Natural killer cell (primary cell): ENCODE data around the gene CMIP. TPM values are rescaled to one million over a fixed set of nuclear protein-coding genes. Genes with fewer than 3 reads are reported as not detected.

ENCODE experiments used
- ATAC-seq, 3 donors: fragments of 150-1000 bp in 2 of 3; fragments of 200-7000 bp in 1 of 3; cut with Tn5 transposase; 1 replicate in 1 of 3; 2 replicates in 2 of 3; pipeline ENCODE4 v1.10.0; 2021; ENCODE audit warnings: mild to moderate bottlenecking in 2 of 3, moderate library complexity in 2 of 3
- DNase-seq, 2 donors: peaks; one replicate each; pipeline versions ENCODE4 v3.0.0 to v3.0.0-alpha.2; 2013 to 2021; ENCODE audit warnings: mixed read lengths in 1 of 2
- H3K27ac ChIP-seq: one replicate; pipeline ENCODE4 v1.5.1; 2013; ENCODE audit warnings: mild to moderate bottlenecking, low read length
- H3K27me3 ChIP-seq: one replicate; pipeline ENCODE4 v1.6.1; 2013; ENCODE audit warnings: low read length; ENCODE audit not compliant: control insufficient read depth, insufficient read depth
- H3K36me3 ChIP-seq: one replicate; pipeline ENCODE4 v1.6.1; 2013; ENCODE audit warnings: low read length; ENCODE audit not compliant: control insufficient read depth, insufficient read depth
- H3K4me1 ChIP-seq: one replicate; pipeline ENCODE4 v1.6.1; 2013; ENCODE audit warnings: low read length; ENCODE audit not compliant: control insufficient read depth, insufficient read depth
- H3K4me3 ChIP-seq: one replicate; pipeline ENCODE4 v1.5.1; 2013; ENCODE audit warnings: low read length
- H3K9me3 ChIP-seq: one replicate; pipeline ENCODE4 v1.6.1; 2013; ENCODE audit warnings: low read length; ENCODE audit not compliant: control insufficient read depth, insufficient read depth
- H3K27ac Mint-ChIP-seq, 2 donors: one replicate each; pipeline ENCODE4 v1.8.0; 2022; ENCODE audit warnings: mild to moderate bottlenecking in 2 of 2, mixed read lengths in 2 of 2, moderate library complexity in 1 of 2
- H3K27me3 Mint-ChIP-seq, 2 donors: one replicate each; pipeline ENCODE4 v1.8.0; 2022; ENCODE audit warnings: low read depth in 2 of 2, mixed read lengths in 2 of 2
- H3K36me3 Mint-ChIP-seq: one replicate; pipeline ENCODE4 v1.8.0; 2022; ENCODE audit warnings: mixed read lengths
- H3K4me1 Mint-ChIP-seq, 2 donors: one replicate each; pipeline ENCODE4 v1.8.0; 2022; ENCODE audit warnings: mixed read lengths in 2 of 2
- H3K4me3 Mint-ChIP-seq: one replicate; pipeline ENCODE4 v1.8.0; 2022; ENCODE audit warnings: mild to moderate bottlenecking, moderate library complexity, mixed read lengths
- H3K9me3 Mint-ChIP-seq, 2 donors: one replicate each; pipeline ENCODE4 v1.8.0; 2022; ENCODE audit warnings: mixed read lengths in 2 of 2
- CTCF ChIP-seq: fragments of 200-600 bp; IDR thresholded peaks from one replicate; pipeline ENCODE4 v1.8.0; 2022; ENCODE audit warnings: antibody characterized with exemption
- WGBS: methylation state at CpG from one replicate; pipeline ENCODE4 v1.1.7; 2013; ENCODE audit warnings: missing lambda C conversion rate; ENCODE audit not compliant: insufficient coverage; 5-methylcytosine and 5-hydroxymethylcytosine counted together
- intact Hi-C: fragments of 100-400 bp; cut with micrococcal nuclease; formaldehyde crosslinking; loops from one replicate; pipeline ENCODE4 v1.14.2; 2022
- total RNA-seq, 4 donors: library from RNA; stranded (reverse); fragments of 120-200 nt in 1 of 4; gene quantifications; one replicate each; pipeline versions ENCODE4 v1.2.3 to v1.2.4, GENCODE V29; 2013 to 2022

Gene CMIP
- total RNA-seq, 3 donors from 2014 or later (not counting 1 experiment from before 2014, with no cell fraction given) = 88.2 to 115 (median 91.5) TPM

GRCh38 chr16:81494888-81495287, 50.3 kb downstream of the CMIP start:
- Histone ChIP-seq H3K4me3 (no peak overlapping the region), H3K4me1 (peaks cover 62% of the 10 kb centered on the region), H3K36me3 (no peaks in the 10 kb centered on the region), H3K27me3 (no peaks in the 10 kb centered on the region), H3K9me3 (no peaks in the 10 kb centered on the region), H3K27ac (no peak overlapping the region)
- DNase-seq = no peak
- intact Hi-C loops = no loop called here
- peak overlapping the region; percentile 78 to 79 for H3K27ac Mint-ChIP-seq
- no peaks in the 10 kb centered on the region for H3K36me3 Mint-ChIP-seq
- H3K9me3 Mint-ChIP-seq = no peaks in the 10 kb centered on the region
- TF ChIP-seq CTCF = no peak
- WGBS = 96% methylated on average over 4 of the region's 4 CpGs
- no peaks in the 10 kb centered on the region for H3K27me3 Mint-ChIP-seq
- peaks cover 69 to 83% of the 10 kb centered on the region in 2 donors for H3K4me1 Mint-ChIP-seq
- no peak for ATAC-seq
- peak overlapping the region; percentile 35 for H3K4me3 Mint-ChIP-seq

- peak overlapping the region; percentile 35 for H3K4me3 Mint-ChIP-seq
- TF ChIP-seq CTCF = no peak
- H3K9me3 ChIP-seq = no peaks in the 10 kb centered on the region
- no peaks in the 10 kb centered on the region for H3K27me3 Mint-ChIP-seq
- DNase-seq (no peak), ATAC-seq (peak in 2 of 3 donors; percentile 38 to 47)
- WGBS = 55% methylated on average over 17 of the region's 17 CpGs
- H3K27me3 ChIP-seq = no peaks in the 10 kb centered on the region
- intact Hi-C loops = no loop called here
- no peaks in the 10 kb centered on the region for H3K9me3 Mint-ChIP-seq
- H3K36me3 Mint-ChIP-seq = no peaks in the 10 kb centered on the region
- peak overlapping the region; percentile 78 to 79 for H3K27ac Mint-ChIP-seq
- H3K4me3 ChIP-seq = no peak overlapping the region
- H3K27ac ChIP-seq = no peak overlapping the region
- peaks cover 65 to 82% of the 10 kb centered on the region in 2 donors for H3K4me1 Mint-ChIP-seq
- H3K36me3 ChIP-seq = no peaks in the 10 kb centered on the region
- H3K4me1 ChIP-seq = peaks cover 58% of the 10 kb centered on the region
Observed at GRCh38 chr16:81495321-81496234, 51.0 kb downstream of the CMIP start.

- no peaks in the 10 kb centered on the region for H3K36me3 ChIP-seq
- DNase-seq (no peak), ATAC-seq (no peak)
- no peaks in the 10 kb centered on the region for H3K27me3 Mint-ChIP-seq
- H3K27me3 ChIP-seq = no peaks in the 10 kb centered on the region
- H3K4me1 Mint-ChIP-seq = peaks cover 66 to 83% of the 10 kb centered on the region in 2 donors
- intact Hi-C loops = no loop called here
- no peaks in the 10 kb centered on the region for H3K36me3 Mint-ChIP-seq
- peak overlapping the region; percentile 78 to 79 for H3K27ac Mint-ChIP-seq
- H3K4me3 ChIP-seq = no peak overlapping the region
- peaks cover 61% of the 10 kb centered on the region for H3K4me1 ChIP-seq
- WGBS = 97% methylated on average over 7 of the region's 7 CpGs
- no peak overlapping the region for H3K27ac ChIP-seq
- no peaks in the 10 kb centered on the region for H3K9me3 ChIP-seq
- H3K4me3 Mint-ChIP-seq = no peak overlapping the region
- no peak for TF ChIP-seq CTCF
- no peaks in the 10 kb centered on the region for H3K9me3 Mint-ChIP-seq
Observed at GRCh38 chr16:81496321-81496720, 51.7 kb downstream of the CMIP start.
